SK-N-SH (cell line): ENCODE data around the gene CAMK4. TPM values are rescaled to one million over a fixed set of nuclear protein-coding genes. Genes with fewer than 3 reads are reported as not detected.

Source experiments
- CTCF ChIA-PET: fragments of 300-600, 350-600 bp; formaldehyde crosslinking; extraction: SDS; loops from one replicate; lab custom pipeline; 2021; lab: Yijun Ruan, JAX
- POLR2A ChIA-PET: fragments of 350-600 bp; sonication (Branson Sonifier 250); formaldehyde crosslinking; extraction: SDS; loops from one replicate; lab custom pipeline; 2020; ENCODE audit warnings: antibody characterized with exemption, inconsistent platforms; lab: Yijun Ruan, JAX
- DNase-seq: peaks from one replicate; pipeline ENCODE4 v3.0.0; 2012
- H2AFZ ChIP-seq: fragments of 200-600 bp; sonication (generic); 2 replicates; pipeline ENCODE4 v1.8.1; 2016; ENCODE audit warnings: antibody characterized with exemption, mild to moderate bottlenecking, low read depth
- H3F3A ChIP-seq: fragments of 200-600 bp; sonication (generic); replicated peaks from 2 replicates; pipeline ENCODE3; 2016; ENCODE audit warnings: antibody characterized with exemption, mild to moderate bottlenecking; ENCODE audit not compliant: insufficient read depth
- H3K27ac ChIP-seq, 2 experiments: fragments of 200-500 bp in 1 of 2; fragments of 200-600 bp in 1 of 2; sonication (Bioruptor generic) in 1 of 2; sonication (generic), shearing (Covaris generic) in 1 of 2; 2 replicates each; pipeline versions ENCODE4 v1.5.1 to v1.6.1; 2014 to 2016; ENCODE audit warnings: low read depth in 2 of 2, inconsistent platforms in 1 of 2, low read length in 1 of 2, mild to moderate bottlenecking in 1 of 2, mixed read lengths in 1 of 2
- H3K27me3 ChIP-seq: fragments of 200-600 bp; sonication (generic), shearing (Covaris generic); 2 replicates; pipeline ENCODE4 v1.6.1; 2016; ENCODE audit warnings: mixed run types; ENCODE audit not compliant: insufficient read depth
- H3K36me3 ChIP-seq, 2 experiments: fragments of 200-500 bp in 1 of 2; fragments of 200-600 bp in 1 of 2; sonication (Bioruptor generic) in 1 of 2; sonication (generic) in 1 of 2; replicated peaks in 1 of 2; 2 replicates each; pipeline versions ENCODE3 to v1.5.1; 2014 to 2016; ENCODE audit warnings: low read length in 1 of 2, mild to moderate bottlenecking in 1 of 2; ENCODE audit not compliant: insufficient read depth in 2 of 2, control insufficient read depth in 1 of 2
- H3K4me1 ChIP-seq, 2 experiments: fragments of 200-500 bp in 1 of 2; fragments of 200-600 bp in 1 of 2; sonication (Bioruptor generic) in 1 of 2; sonication (generic), shearing (Covaris generic) in 1 of 2; 2 replicates each; pipeline versions ENCODE4 v1.5.1 to v1.6.1; 2014 to 2016; ENCODE audit warnings: low read depth in 1 of 2, low read length in 1 of 2, mixed run types in 1 of 2; ENCODE audit not compliant: insufficient read depth in 2 of 2, control insufficient read depth in 1 of 2
- H3K4me2 ChIP-seq: fragments of 200-600 bp; sonication (generic), shearing (Covaris generic); 2 replicates; pipeline ENCODE4 v1.6.1; 2017; ENCODE audit warnings: mixed run types
- H3K4me3 ChIP-seq, 2 experiments: fragments of 200-500 bp in 1 of 2; fragments of 200-600 bp in 1 of 2; sonication (Bioruptor generic) in 1 of 2; sonication (generic), shearing (Covaris generic) in 1 of 2; 2 replicates each; pipeline versions ENCODE4 v1.5.1 to v1.8.1; 2014 to 2016; ENCODE audit warnings: low read depth in 2 of 2, inconsistent platforms in 1 of 2, low read length in 1 of 2, mild to moderate bottlenecking in 1 of 2, mixed read lengths in 1 of 2, moderate library complexity in 1 of 2
- H3K79me2 ChIP-seq: fragments of 200-600 bp; sonication (generic); 2 replicates; pipeline ENCODE4 v1.8.1; 2017; ENCODE audit warnings: mild to moderate bottlenecking; ENCODE audit not compliant: insufficient read depth
- H3K9ac ChIP-seq: fragments of 200-600 bp; sonication (generic); 2 replicates; pipeline ENCODE4 v1.6.1; 2017; ENCODE audit warnings: mixed run types
- H3K9me2 ChIP-seq: fragments of 200-600 bp; sonication (generic); 2 replicates; pipeline ENCODE4 v1.6.1; 2017; ENCODE audit warnings: mixed run types
- H3K9me3 ChIP-seq: fragments of 200-600 bp; sonication (generic); 2 replicates; pipeline ENCODE4 v1.6.1; 2017; ENCODE audit warnings: mixed run types, mild to moderate bottlenecking, moderate library complexity
- H4K20me1 ChIP-seq: fragments of 200-600 bp; sonication (generic); 2 replicates; pipeline ENCODE4 v1.6.1; 2017; ENCODE audit warnings: mild to moderate bottlenecking, mixed run types; ENCODE audit not compliant: insufficient read depth
- CHD2 ChIP-seq: fragments of 150-350 bp; IDR thresholded peaks from 2 replicates; pipeline ENCODE4 v1.6.1; 2018; ENCODE audit warnings: low read length; ENCODE audit not compliant: partially characterized antibody
- EP300 ChIP-seq, 2 experiments: IDR thresholded peaks; 2 replicates each; pipeline versions ENCODE4 v1.4.0 to v1.6.1; 2012; ENCODE audit warnings: borderline replicate concordance in 1 of 2, low read depth in 1 of 2, low read length in 1 of 2
- FOXM1 ChIP-seq: IDR thresholded peaks from 2 replicates; pipeline ENCODE4 v1.4.0; 2012; ENCODE audit warnings: low read depth, mild to moderate bottlenecking
- JUND ChIP-seq: IDR thresholded peaks from 2 replicates; pipeline ENCODE4 v1.4.0; 2012
- MAX ChIP-seq: IDR thresholded peaks from 2 replicates; pipeline ENCODE4 v1.4.0; 2012; ENCODE audit warnings: low read depth
- MEF2A ChIP-seq: IDR thresholded peaks from 2 replicates; pipeline ENCODE4 v1.4.0; 2012; ENCODE audit warnings: low read depth, borderline replicate concordance
- MXI1 ChIP-seq: IDR thresholded peaks from 2 replicates; pipeline ENCODE4 v1.6.1; 2012; ENCODE audit warnings: mild to moderate bottlenecking, low read depth, low read length, improper control_type of control experiment
- NFIC ChIP-seq: IDR thresholded peaks from 2 replicates; pipeline ENCODE4 v1.4.0; 2012; ENCODE audit warnings: borderline replicate concordance
- NRF1 ChIP-seq: IDR thresholded peaks from 2 replicates; pipeline ENCODE4 v1.6.1; 2012; ENCODE audit warnings: low read depth, mild to moderate bottlenecking, low read length
- RCOR1 ChIP-seq: fragments of 150-350 bp; IDR thresholded peaks from 2 replicates; pipeline ENCODE4 v1.6.1; 2017; ENCODE audit warnings: antibody characterized with exemption, low read length
- RFX5 ChIP-seq: IDR thresholded peaks from 2 replicates; pipeline ENCODE4 v1.6.1; 2012; ENCODE audit warnings: mild to moderate bottlenecking, improper control_type of control experiment, low read length
- RXRA ChIP-seq: IDR thresholded peaks from 2 replicates; pipeline ENCODE4 v1.4.0; 2012; ENCODE audit warnings: low read depth, mild to moderate bottlenecking, borderline replicate concordance
- SIN3A ChIP-seq: IDR thresholded peaks from 2 replicates; pipeline ENCODE4 v1.6.1; 2012; ENCODE audit warnings: low read depth, mild to moderate bottlenecking, low read length, moderate library complexity, borderline replicate concordance
- SMC3 ChIP-seq: IDR thresholded peaks from 2 replicates; pipeline ENCODE4 v1.6.1; 2012; ENCODE audit warnings: low read depth, low read length, improper control_type of control experiment
- TAF1 ChIP-seq: IDR thresholded peaks from 2 replicates; pipeline ENCODE4 v1.6.1; 2012; ENCODE audit warnings: low read depth, mild to moderate bottlenecking, low read length, moderate library complexity, borderline replicate concordance
- TCF12 ChIP-seq: IDR thresholded peaks from 2 replicates; pipeline ENCODE4 v1.4.0; 2012
- TEAD4 ChIP-seq: IDR thresholded peaks from 2 replicates; pipeline ENCODE4 v1.4.0; 2012; ENCODE audit warnings: mild to moderate bottlenecking, borderline replicate concordance; ENCODE audit not compliant: insufficient read depth
- USF2 ChIP-seq: fragments of 150-350 bp; IDR thresholded peaks from 2 replicates; pipeline ENCODE4 v1.6.1; 2017; ENCODE audit warnings: antibody characterized with exemption, low read length, low read depth, borderline replicate concordance
- YY1 ChIP-seq: IDR thresholded peaks from 2 replicates; pipeline ENCODE4 v1.4.0; 2012; ENCODE audit warnings: low read depth, mild to moderate bottlenecking
- WGBS: methylation state at CpG from one replicate; pipeline ENCODE4 v1.1.6; 2017; ENCODE audit warnings: low lambda C conversion rate; 5-methylcytosine and 5-hydroxymethylcytosine counted together
- polyA plus RNA-seq, 3 experiments: library from polyadenylated mRNA; depleted of rRNA; stranded (reverse); fragments of >200 nt; gene quantifications; 2 replicates each; pipeline ENCODE4 v1.2.3, GENCODE V29; 2012
- TF ChIP-seq, protein P1 (sequence below): fragments of 200-600 bp; sonication (generic); IDR thresholded peaks from 2 replicates; pipeline ENCODE4 v1.6.1; 2017; ENCODE audit warnings: antibody characterized with exemption, mild to moderate bottlenecking, moderate library complexity
- TF ChIP-seq, protein P2 (sequence below): fragments of 150-350 bp; IDR thresholded peaks from 2 replicates; pipeline ENCODE4 v1.6.1; 2016; ENCODE audit warnings: mild to moderate bottlenecking, low read depth, low read length

Gene CAMK4
- polyA plus RNA-seq, 1 of the 3 experiments (the other 2 are of a cell fraction): 4.1 TPM

- peaks cover 0 to 7% of the 10 kb centered on the region in 2 experiments; a peak in 1 of 4 replicates for H3K4me1 ChIP-seq
- DNase-seq: no peak
- H3K4me2 ChIP-seq: no peak overlapping the region
- H3K36me3 ChIP-seq: no peaks in the 10 kb centered on the region
- no peaks in the 10 kb centered on the region for H3K79me2 ChIP-seq
- POLR2A ChIA-PET: no interaction called here
- H3K27me3 ChIP-seq: no peaks in the 10 kb centered on the region
- H2AFZ ChIP-seq: no peak overlapping the region
- TF ChIP-seq YY1: no peak
- TF ChIP-seq, protein P1, sequence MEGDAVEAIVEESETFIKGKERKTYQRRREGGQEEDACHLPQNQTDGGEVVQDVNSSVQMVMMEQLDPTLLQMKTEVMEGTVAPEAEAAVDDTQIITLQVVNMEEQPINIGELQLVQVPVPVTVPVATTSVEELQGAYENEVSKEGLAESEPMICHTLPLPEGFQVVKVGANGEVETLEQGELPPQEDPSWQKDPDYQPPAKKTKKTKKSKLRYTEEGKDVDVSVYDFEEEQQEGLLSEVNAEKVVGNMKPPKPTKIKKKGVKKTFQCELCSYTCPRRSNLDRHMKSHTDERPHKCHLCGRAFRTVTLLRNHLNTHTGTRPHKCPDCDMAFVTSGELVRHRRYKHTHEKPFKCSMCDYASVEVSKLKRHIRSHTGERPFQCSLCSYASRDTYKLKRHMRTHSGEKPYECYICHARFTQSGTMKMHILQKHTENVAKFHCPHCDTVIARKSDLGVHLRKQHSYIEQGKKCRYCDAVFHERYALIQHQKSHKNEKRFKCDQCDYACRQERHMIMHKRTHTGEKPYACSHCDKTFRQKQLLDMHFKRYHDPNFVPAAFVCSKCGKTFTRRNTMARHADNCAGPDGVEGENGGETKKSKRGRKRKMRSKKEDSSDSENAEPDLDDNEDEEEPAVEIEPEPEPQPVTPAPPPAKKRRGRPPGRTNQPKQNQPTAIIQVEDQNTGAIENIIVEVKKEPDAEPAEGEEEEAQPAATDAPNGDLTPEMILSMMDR: no peak
- TF ChIP-seq TCF12: 0 out of 2 replicates have a peak, but pooled peaks have one; percentile 6
- TF ChIP-seq TAF1: no peak
- H3F3A ChIP-seq: peaks cover 4% of the 10 kb centered on the region
- H3K9me2 ChIP-seq: no peaks in the 10 kb centered on the region
- CTCF ChIA-PET: interaction anchor here (1.4 to 1.7 kb wide), 2 partner anchors 75 to 76 kb away, joined by 3 to 6 read pairs; no protein-coding TSS in a partner anchor
- H3K27ac ChIP-seq: no peak overlapping the region; a peak in 1 of 4 replicates
- no peaks in the 10 kb centered on the region for H4K20me1 ChIP-seq
- no peaks in the 10 kb centered on the region for H3K9me3 ChIP-seq
- no peak overlapping the region for H3K4me3 ChIP-seq
- WGBS: 76% methylated on average over 6 of the region's 6 CpGs
- H3K9ac ChIP-seq: no peak overlapping the region
These were observed 86.8 kb downstream of the CAMK4 start for GRCh38 chr5:111310711-111311620.

DNA sequence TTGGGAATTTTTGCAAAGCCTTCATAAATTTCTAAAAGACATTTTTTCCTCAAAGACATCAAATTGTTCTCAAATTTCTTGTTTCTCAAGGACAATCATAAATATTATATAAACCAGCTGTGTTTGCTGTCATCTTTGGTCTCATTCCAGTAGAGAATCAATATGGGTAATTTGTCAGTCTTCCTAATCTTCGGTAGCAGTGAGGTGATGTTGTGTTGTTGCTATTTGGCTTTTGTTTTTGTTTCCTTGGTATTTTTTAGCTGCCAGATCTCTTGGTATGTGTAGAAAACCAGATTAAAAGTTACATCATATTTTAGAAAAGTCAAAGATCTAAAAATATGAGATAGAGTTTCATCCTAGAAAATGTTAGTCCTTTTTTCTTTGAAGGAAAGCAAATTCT lies 87.5 kb downstream of the CAMK4 start:
- Histone ChIP-seq H3K4me1 (peaks cover 0 to 10% of the 10 kb centered on the region in 2 experiments; a peak in 1 of 4 replicates), H3K36me3 (no peaks in the 10 kb centered on the region), H3K4me2 (no peak overlapping the region), H2AFZ (no peak overlapping the region), H3K9me2 (no peaks in the 10 kb centered on the region), H3K27me3 (no peaks in the 10 kb centered on the region), H3F3A (peaks cover 4% of the 10 kb centered on the region), H4K20me1 (no peaks in the 10 kb centered on the region), H3K79me2 (no peaks in the 10 kb centered on the region), H3K9ac (no peak overlapping the region), H3K9me3 (no peaks in the 10 kb centered on the region), H3K27ac (no peak overlapping the region), H3K4me3 (no peak overlapping the region)
- POLR2A ChIA-PET: no interaction called here
- DNase-seq: no peak
- TF ChIP-seq TAF1 (no peak), EP300 (IDR thresholded peaks at IDR 0.05; ENCODE audit: borderline replicate concordance in 1 of 2, low read depth in 1 of 2, low read length in 1 of 2) (no peak), SIN3A (no peak), CHD2 (no peak), RXRA (no peak), NRF1 (no peak), TEAD4 (no peak), MEF2A (no peak), FOXM1 (no peak), MXI1 (no peak), RCOR1 (no peak), USF2 (no peak), MAX (no peak), NFIC (no peak), JUND (no peak), SMC3 (no peak), RFX5 (no peak)
- TF ChIP-seq, protein P2, sequence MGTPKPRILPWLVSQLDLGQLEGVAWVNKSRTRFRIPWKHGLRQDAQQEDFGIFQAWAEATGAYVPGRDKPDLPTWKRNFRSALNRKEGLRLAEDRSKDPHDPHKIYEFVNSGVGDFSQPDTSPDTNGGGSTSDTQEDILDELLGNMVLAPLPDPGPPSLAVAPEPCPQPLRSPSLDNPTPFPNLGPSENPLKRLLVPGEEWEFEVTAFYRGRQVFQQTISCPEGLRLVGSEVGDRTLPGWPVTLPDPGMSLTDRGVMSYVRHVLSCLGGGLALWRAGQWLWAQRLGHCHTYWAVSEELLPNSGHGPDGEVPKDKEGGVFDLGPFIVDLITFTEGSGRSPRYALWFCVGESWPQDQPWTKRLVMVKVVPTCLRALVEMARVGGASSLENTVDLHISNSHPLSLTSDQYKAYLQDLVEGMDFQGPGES: no peak
- 92% methylated on average over 1 of the region's 1 CpG for WGBS
- CTCF ChIA-PET: interaction anchor here (1.4 to 1.7 kb wide), 2 partner anchors 75 to 76 kb away, joined by 3 to 6 read pairs; no protein-coding TSS in a partner anchor
